Neural progenitor cell (in vitro differentiated cells): Measurements from ENCODE around the gene TYR. TPM values are rescaled to one million over a fixed set of nuclear protein-coding genes. Genes with fewer than 3 reads are reported as not detected.

Experiments used
- DNase-seq: peaks from one replicate; pipeline ENCODE4 v3.0.0-alpha.2; 2016; ENCODE audit warnings: low spot score
- H2AFZ ChIP-seq: fragments of 200-600 bp; sonication (generic); replicated peaks from 2 replicates; pipeline ENCODE4 v1.6.1; 2016; ENCODE audit warnings: antibody characterized with exemption
- H3F3A ChIP-seq: fragments of 200-600 bp; sonication (generic); 2 replicates; pipeline ENCODE4 v1.6.1; 2016; ENCODE audit warnings: antibody characterized with exemption, low read depth
- H3K27ac ChIP-seq: fragments of 200-600 bp; sonication (generic); 2 replicates; pipeline ENCODE4 v1.5.1; 2016; ENCODE audit warnings: mild to moderate bottlenecking
- H3K27me3 ChIP-seq: fragments of 200-600 bp; sonication (generic); 2 replicates; pipeline ENCODE4 v1.6.1; 2016; ENCODE audit warnings: mild to moderate bottlenecking, moderate library complexity
- H3K36me3 ChIP-seq: fragments of 200-600 bp; sonication (generic); 2 replicates; pipeline ENCODE4 v1.5.1; 2016
- H3K4me1 ChIP-seq: fragments of 200-600 bp; sonication (generic); 2 replicates; pipeline ENCODE4 v1.6.1; 2016; ENCODE audit warnings: mixed run types
- H3K4me2 ChIP-seq: fragments of 200-600 bp; sonication (generic); 2 replicates; pipeline ENCODE4 v1.6.1; 2016
- H3K4me3 ChIP-seq: fragments of 200-600 bp; sonication (generic); 2 replicates; pipeline ENCODE4 v1.5.1; 2016
- H3K79me2 ChIP-seq: fragments of 200-600 bp; sonication (generic); 2 replicates; pipeline ENCODE4 v1.6.1; 2016; ENCODE audit warnings: low read depth
- H3K9ac ChIP-seq: fragments of 200-600 bp; sonication (generic); 2 replicates; pipeline ENCODE4 v1.6.1; 2016
- H3K9me3 ChIP-seq: fragments of 200-600 bp; sonication (generic); 2 replicates; pipeline ENCODE4 v1.5.1; 2016; ENCODE audit warnings: low read depth
- H4K20me1 ChIP-seq: fragments of 200-600 bp; sonication (generic); 2 replicates; pipeline ENCODE4 v1.6.1; 2016; ENCODE audit warnings: low read depth
- H3K27ac Mint-ChIP-seq: 3 replicates; pipeline ENCODE4 v1.8.0; 2021; ENCODE audit warnings: mixed read lengths
- H3K27me3 Mint-ChIP-seq: 2 replicates; pipeline ENCODE4 v1.8.0; 2022; ENCODE audit warnings: low read depth, mild to moderate bottlenecking, inconsistent platforms, moderate library complexity, mixed read lengths; ENCODE audit not compliant: insufficient read depth
- H3K36me3 Mint-ChIP-seq: 3 replicates; pipeline ENCODE4 v1.8.0; 2021; ENCODE audit warnings: mixed read lengths
- H3K4me1 Mint-ChIP-seq: 3 replicates; pipeline ENCODE4 v1.8.0; 2021; ENCODE audit warnings: mixed read lengths
- H3K4me3 Mint-ChIP-seq: 3 replicates; pipeline ENCODE4 v1.8.0; 2021; ENCODE audit warnings: mild to moderate bottlenecking, moderate library complexity, mixed read lengths
- H3K9me3 Mint-ChIP-seq: 3 replicates; pipeline ENCODE4 v1.8.0; 2020; ENCODE audit warnings: mixed read lengths
- CTCF ChIP-seq: fragments of 200-600 bp; sonication (generic); IDR thresholded peaks from 2 replicates; pipeline ENCODE4 v1.5.1; 2017; ENCODE audit warnings: antibody characterized with exemption, mild to moderate bottlenecking
- EZH2 ChIP-seq: fragments of 200-600 bp; sonication (generic); IDR thresholded peaks from 2 replicates; pipeline ENCODE4 v1.6.1; 2017; ENCODE audit warnings: antibody characterized with exemption, mild to moderate bottlenecking, moderate library complexity
- EZH2phosphoT487 ChIP-seq: fragments of 200-600 bp; sonication (generic); IDR thresholded peaks from 2 replicates; pipeline ENCODE4 v1.6.1; 2017; ENCODE audit warnings: antibody characterized with exemption
- total RNA-seq: library from RNA; depleted of rRNA; stranded (reverse); fragments of >200 nt; gene quantifications from 2 replicates; pipeline ENCODE4 v1.2.3, GENCODE V29; 2015; ENCODE audit warnings: low replicate concordance

TYR gene
- total RNA-seq, 1 donor from 2014 or later: not detected

GRCh38 chr11:89182773-89183518, 5.3 kb downstream of the TYR start:
- no peaks in the 10 kb centered on the region for H3F3A ChIP-seq
- Mint-ChIP-seq H3K4me1 (peaks cover 20% of the 10 kb centered on the region), H3K36me3 (no peaks in the 10 kb centered on the region), H3K9me3 (no peaks in the 10 kb centered on the region), H3K27ac (peak overlapping the region; percentile 6), H3K27me3 (no peaks in the 10 kb centered on the region), H3K4me3 (no peak overlapping the region)
- H3K36me3 ChIP-seq: no peaks in the 10 kb centered on the region
- TF ChIP-seq EZH2phosphoT487 (no peak), CTCF (no peak), EZH2 (no peak)
- H3K4me1 ChIP-seq: no peaks in the 10 kb centered on the region
- no peak overlapping the region for H3K27ac ChIP-seq
- no peak overlapping the region for H3K4me3 ChIP-seq
- no peak for DNase-seq
- no peaks in the 10 kb centered on the region for H3K9me3 ChIP-seq
- no peaks in the 10 kb centered on the region for H4K20me1 ChIP-seq
- H3K79me2 ChIP-seq: no peaks in the 10 kb centered on the region
- H3K4me2 ChIP-seq: no peak overlapping the region
- no peak overlapping the region for H2AFZ ChIP-seq
- H3K27me3 ChIP-seq: no peaks in the 10 kb centered on the region
- no peak overlapping the region for H3K9ac ChIP-seq

- no peaks in the 10 kb centered on the region for H3K36me3 Mint-ChIP-seq
- Histone ChIP-seq H3K36me3 (no peaks in the 10 kb centered on the region), H3F3A (no peaks in the 10 kb centered on the region), H3K4me3 (no peak overlapping the region), H3K79me2 (no peaks in the 10 kb centered on the region), H3K9ac (no peak overlapping the region), H4K20me1 (no peaks in the 10 kb centered on the region), H3K9me3 (no peaks in the 10 kb centered on the region), H2AFZ (no peak overlapping the region), H3K4me1 (no peaks in the 10 kb centered on the region), H3K27ac (no peak overlapping the region), H3K27me3 (no peaks in the 10 kb centered on the region), H3K4me2 (no peak overlapping the region)
- no peaks in the 10 kb centered on the region for H3K9me3 Mint-ChIP-seq
- no peaks in the 10 kb centered on the region for H3K27me3 Mint-ChIP-seq
- no peak for TF ChIP-seq EZH2phosphoT487
- H3K27ac Mint-ChIP-seq: no peak overlapping the region
- no peak for DNase-seq
- H3K4me3 Mint-ChIP-seq: no peak overlapping the region
- H3K4me1 Mint-ChIP-seq: peaks cover 20% of the 10 kb centered on the region
Observed at GRCh38 chr11:89184021-89184420, 6.3 kb downstream of the TYR start.

GRCh38 chr11:89189776-89190175, 12.1 kb downstream of the TYR start:
- Histone ChIP-seq H3K9me3 (no peaks in the 10 kb centered on the region), H3F3A (no peaks in the 10 kb centered on the region), H3K4me3 (no peak overlapping the region), H3K27ac (no peak overlapping the region), H3K4me2 (no peak overlapping the region), H3K36me3 (no peaks in the 10 kb centered on the region), H3K27me3 (no peaks in the 10 kb centered on the region), H3K79me2 (no peaks in the 10 kb centered on the region), H3K4me1 (no peaks in the 10 kb centered on the region), H2AFZ (no peak overlapping the region), H3K9ac (no peak overlapping the region), H4K20me1 (no peaks in the 10 kb centered on the region)
- no peak overlapping the region for H3K4me3 Mint-ChIP-seq
- H3K27ac Mint-ChIP-seq: no peak overlapping the region
- H3K36me3 Mint-ChIP-seq: no peaks in the 10 kb centered on the region
- no peaks in the 10 kb centered on the region for H3K27me3 Mint-ChIP-seq
- no peaks in the 10 kb centered on the region for H3K4me1 Mint-ChIP-seq
- no peaks in the 10 kb centered on the region for H3K9me3 Mint-ChIP-seq
- no peak for DNase-seq
- no peak for TF ChIP-seq CTCF
- no peak for TF ChIP-seq EZH2phosphoT487
- TF ChIP-seq EZH2: no peak

- no peaks in the 10 kb centered on the region for H3K9me3 Mint-ChIP-seq
- H2AFZ ChIP-seq: no peak overlapping the region
- no peaks in the 10 kb centered on the region for H3K4me1 Mint-ChIP-seq
Observed at GRCh38 chr11:89201138-89201537, 23.5 kb downstream of the TYR start.

More at GRCh38 chr11:89201138-89201537, 23.5 kb downstream of the TYR start:
- H3K9ac ChIP-seq: no peak overlapping the region
- H3K4me3 Mint-ChIP-seq: no peak overlapping the region
- H3K79me2 ChIP-seq: no peaks in the 10 kb centered on the region
- H3K4me3 ChIP-seq: no peak overlapping the region
- H3K4me2 ChIP-seq: no peak overlapping the region
- no peaks in the 10 kb centered on the region for H3K36me3 ChIP-seq
- no peak for TF ChIP-seq EZH2phosphoT487
- TF ChIP-seq CTCF: no peak
- no peak for TF ChIP-seq EZH2
- H3F3A ChIP-seq: no peaks in the 10 kb centered on the region
- no peak for DNase-seq
- no peaks in the 10 kb centered on the region for H3K9me3 ChIP-seq
- no peaks in the 10 kb centered on the region for H4K20me1 ChIP-seq
- no peak overlapping the region for H3K27ac Mint-ChIP-seq
- H3K27me3 ChIP-seq: no peaks in the 10 kb centered on the region
- no peaks in the 10 kb centered on the region for H3K36me3 Mint-ChIP-seq
- no peak overlapping the region for H3K27ac ChIP-seq
- no peaks in the 10 kb centered on the region for H3K4me1 ChIP-seq
- no peaks in the 10 kb centered on the region for H3K27me3 Mint-ChIP-seq
